Naive B cell (primary cell): ENCODE measurements around the gene SLC22A7. TPM values are rescaled to one million over a fixed set of nuclear protein-coding genes. Genes with fewer than 3 reads are reported as not detected.
A peak's percentile ranks its signal among the peaks of the same experiment; 100 is the strongest.
"Not testable (repeated sequence)": the region's sequence is repeated elsewhere in the genome, so short reads cannot be mapped to it uniquely, and the experiment has no call there.

Source experiments
- ATAC-seq, 2 donors: fragments of 150-1000 bp; cut with Tn5 transposase; 2 replicates each; pipeline ENCODE4 v1.10.0; 2021; ENCODE audit warnings: low read depth in 2 of 2, mild to moderate bottlenecking in 2 of 2, moderate library complexity in 2 of 2
- DNase-seq: peaks from one replicate; pipeline ENCODE4 v3.0.0; 2022
- H3K27ac Mint-ChIP-seq, 6 donors: one replicate each; pipeline ENCODE4 v1.8.0; 2020 to 2022; ENCODE audit warnings: mild to moderate bottlenecking in 6 of 6, mixed read lengths in 6 of 6, moderate library complexity in 5 of 6, inconsistent platforms in 2 of 6
- H3K27me3 Mint-ChIP-seq, 3 donors: one replicate each; pipeline ENCODE4 v1.8.0; 2021 to 2022; ENCODE audit warnings: mixed read lengths in 3 of 3, mild to moderate bottlenecking in 1 of 3
- H3K36me3 Mint-ChIP-seq, 2 donors: one replicate each; pipeline ENCODE4 v1.8.0; 2020 to 2022; ENCODE audit warnings: mixed read lengths in 2 of 2, inconsistent platforms in 1 of 2, mild to moderate bottlenecking in 1 of 2
- H3K4me1 Mint-ChIP-seq, 3 donors: one replicate each; pipeline ENCODE4 v1.8.0; 2020 to 2022; ENCODE audit warnings: mixed read lengths in 3 of 3, inconsistent platforms in 1 of 3, mild to moderate bottlenecking in 1 of 3, moderate library complexity in 1 of 3
- H3K4me3 Mint-ChIP-seq, 8 donors: one replicate each; pipeline ENCODE4 v1.8.0; 2020 to 2022; ENCODE audit warnings: mild to moderate bottlenecking in 8 of 8, mixed read lengths in 8 of 8, moderate library complexity in 8 of 8, inconsistent platforms in 2 of 8
- H3K9me3 Mint-ChIP-seq, 7 donors: one replicate each; pipeline ENCODE4 v1.8.0; 2020 to 2022; ENCODE audit warnings: mixed read lengths in 7 of 7, mild to moderate bottlenecking in 5 of 7, inconsistent platforms in 2 of 7, moderate library complexity in 1 of 7
- polyA plus RNA-seq, 6 donors: library from polyadenylated mRNA; unstranded; fragments of 300-500 nt; fragmentation: Illumina TruSeq; gene quantifications; one replicate each; pipeline ENCODE4 v1.2.3, GENCODE V29; 2021; ENCODE audit warnings: low read depth in 6 of 6

Gene SLC22A7
- polyA plus RNA-seq, 6 donors from 2014 or later, result 0.54 TPM; not detected in 5

DNA sequence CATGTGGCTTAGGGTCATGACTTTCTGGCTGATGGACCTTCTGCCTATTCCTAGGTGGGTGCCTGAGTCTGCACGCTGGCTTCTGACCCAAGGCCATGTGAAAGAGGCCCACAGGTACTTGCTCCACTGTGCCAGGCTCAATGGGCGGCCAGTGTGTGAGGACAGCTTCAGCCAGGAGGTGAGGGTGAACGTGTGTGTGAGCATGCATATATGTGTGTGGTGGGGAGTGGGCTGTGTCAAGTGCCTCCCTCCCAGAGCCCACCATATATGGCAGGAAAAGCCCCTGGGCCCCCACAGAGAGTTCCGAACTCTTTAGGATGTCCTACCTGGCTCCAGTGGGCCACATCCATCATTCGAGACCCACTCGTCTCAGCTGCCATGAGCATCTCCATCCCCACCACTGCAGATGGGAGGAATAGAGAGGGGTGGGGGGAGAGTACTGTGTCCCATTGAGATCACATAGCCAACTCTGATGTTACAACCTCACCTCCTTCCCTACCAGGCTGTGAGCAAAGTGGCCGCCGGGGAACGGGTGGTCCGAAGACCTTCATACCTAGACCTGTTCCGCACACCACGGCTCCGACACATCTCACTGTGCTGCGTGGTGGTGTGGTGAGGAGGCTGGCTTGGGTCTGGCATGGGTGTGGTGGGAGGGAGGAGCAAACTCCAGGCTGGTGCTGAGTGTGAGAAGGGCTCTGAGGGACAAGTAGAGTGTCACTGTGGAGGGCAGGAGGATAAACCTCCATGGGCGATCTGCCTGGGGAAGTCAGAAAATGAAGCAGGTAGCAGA lies 3.2 kb downstream of the SLC22A7 start:
- Mint-ChIP-seq H3K27ac (no peak overlapping the region), H3K36me3 (no peaks in the 10 kb centered on the region)
- no peak for DNase-seq

DNA sequence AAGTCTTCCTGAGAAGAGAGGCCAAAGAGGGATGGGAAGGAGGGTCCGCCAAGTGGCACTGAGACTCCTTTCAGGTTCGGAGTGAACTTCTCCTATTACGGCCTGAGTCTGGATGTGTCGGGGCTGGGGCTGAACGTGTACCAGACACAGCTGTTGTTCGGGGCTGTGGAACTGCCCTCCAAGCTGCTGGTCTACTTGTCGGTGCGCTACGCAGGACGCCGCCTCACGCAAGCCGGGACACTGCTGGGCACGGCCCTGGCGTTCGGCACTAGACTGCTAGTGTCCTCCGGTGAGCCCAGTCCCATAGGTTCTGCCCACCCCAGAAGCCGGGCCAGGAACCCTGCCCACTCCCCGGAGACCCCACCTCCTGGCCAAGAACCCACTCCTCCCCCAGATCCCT lies 4.1 kb downstream of the SLC22A7 start:
- H3K36me3 Mint-ChIP-seq, result no peaks in the 10 kb centered on the region
- H3K27ac Mint-ChIP-seq, result peak overlapping the region in 1 of 6 donors; percentile 61
- H3K4me3 Mint-ChIP-seq, result no peak overlapping the region
- ATAC-seq (no peak), DNase-seq (no peak)
- peaks cover 0 to 7% (median under 1%) of the 10 kb centered on the region in 3 donors for H3K27me3 Mint-ChIP-seq
- peaks cover 9 to 38% (median 20%) of the 10 kb centered on the region in 3 donors for H3K4me1 Mint-ChIP-seq
- no peaks in the 10 kb centered on the region for H3K9me3 Mint-ChIP-seq

More for the DNA sequence above, 3.2 kb downstream of the SLC22A7 start:
- no peak for ATAC-seq
- Mint-ChIP-seq H3K27me3 (peaks cover 7 to 8% (median 8%) of the 10 kb centered on the region in 3 donors), H3K4me1 (peaks cover 7 to 29% (median 12%) of the 10 kb centered on the region in 3 donors), H3K4me3 (no peak overlapping the region), H3K9me3 (no peaks in the 10 kb centered on the region)

DNA sequence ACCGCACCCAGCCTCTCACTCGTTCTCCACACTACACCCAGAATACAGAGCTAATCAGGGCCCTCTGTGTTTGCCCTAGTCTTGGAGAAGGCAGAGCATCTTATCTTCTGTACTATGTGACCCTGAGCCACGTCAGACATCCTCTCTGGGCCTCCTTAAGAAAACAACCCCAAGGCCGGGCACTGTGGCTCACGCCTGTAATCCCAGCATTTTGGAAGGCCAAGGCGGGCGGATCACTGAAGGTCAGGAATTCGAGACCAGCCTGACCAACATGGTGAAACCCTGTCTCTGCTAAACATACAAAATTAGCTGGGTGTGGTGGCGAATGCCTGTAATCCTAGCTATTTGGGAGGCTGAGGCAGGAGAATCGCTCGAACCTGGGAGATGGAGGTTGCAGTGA lies 4.9 kb downstream of the SLC22A7 start:
- H3K4me3 Mint-ChIP-seq, ATAC-seq, H3K27ac Mint-ChIP-seq, H3K9me3 Mint-ChIP-seq, H3K36me3 Mint-ChIP-seq, DNase-seq, H3K27me3 Mint-ChIP-seq: not testable (repeated sequence)
- peaks cover 18 to 47% (median 23%) of the 10 kb centered on the region in 3 donors for H3K4me1 Mint-ChIP-seq

DNA sequence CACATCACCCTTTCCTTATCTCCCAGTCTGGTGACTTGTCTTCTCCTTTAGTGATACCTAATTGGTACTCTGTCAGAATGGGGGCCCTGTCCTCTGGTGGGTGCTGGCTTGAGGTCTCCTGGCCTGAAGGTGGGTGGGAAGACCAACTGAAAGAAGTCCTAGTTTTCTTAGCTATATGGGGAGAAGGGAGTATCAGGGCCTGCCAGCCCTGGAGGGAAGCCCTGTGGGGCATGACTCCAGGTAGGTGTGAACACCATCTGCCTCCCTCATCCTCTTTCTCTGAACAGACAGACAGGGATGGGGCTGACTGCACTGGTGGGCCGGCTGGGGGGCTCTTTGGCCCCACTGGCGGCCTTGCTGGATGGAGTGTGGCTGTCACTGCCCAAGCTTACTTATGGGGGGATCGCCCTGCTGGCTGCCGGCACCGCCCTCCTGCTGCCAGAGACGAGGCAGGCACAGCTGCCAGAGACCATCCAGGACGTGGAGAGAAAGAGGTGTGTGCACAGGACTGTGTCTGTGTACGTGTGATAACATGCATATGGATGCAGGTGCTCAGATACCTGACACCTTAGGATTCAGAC lies 5.8 kb downstream of the SLC22A7 start:
- H3K4me3 Mint-ChIP-seq, result no peak overlapping the region
- no peaks in the 10 kb centered on the region for H3K9me3 Mint-ChIP-seq
- H3K27ac Mint-ChIP-seq, result peak overlapping the region in 2 of 6 donors; percentile 11 to 22
- ATAC-seq (no peak), DNase-seq (no peak)
- peaks cover 0 to 7% (median 0%) of the 10 kb centered on the region in 3 donors for H3K27me3 Mint-ChIP-seq
- H3K36me3 Mint-ChIP-seq, result no peaks in the 10 kb centered on the region
- H3K4me1 Mint-ChIP-seq, result peaks cover 23 to 53% (median 26%) of the 10 kb centered on the region in 3 donors

DNA sequence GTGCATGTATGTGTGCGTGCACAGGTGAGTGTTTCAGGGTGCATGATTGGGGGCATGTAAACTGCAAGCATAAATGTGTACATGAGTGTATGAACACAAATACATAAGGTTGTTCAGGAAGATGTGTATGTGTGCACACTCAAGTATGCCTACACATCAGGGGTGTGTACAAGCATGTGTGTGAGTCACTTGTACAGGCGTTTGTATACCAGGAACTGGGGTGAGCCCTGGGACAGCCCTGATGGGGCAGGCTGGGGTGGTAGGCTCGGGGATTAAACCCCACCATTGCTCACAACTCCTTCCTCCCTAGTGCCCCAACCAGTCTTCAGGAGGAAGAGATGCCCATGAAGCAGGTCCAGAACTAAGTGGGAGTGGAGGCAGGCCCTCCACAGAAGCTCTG lies 6.3 kb downstream of the SLC22A7 start:
- Mint-ChIP-seq H3K27me3 (peaks cover 0 to 7% (median 0%) of the 10 kb centered on the region in 3 donors), H3K4me1 (peaks cover 23 to 56% (median 28%) of the 10 kb centered on the region in 3 donors), H3K4me3 (no peak overlapping the region), H3K27ac (peak overlapping the region in 1 of 6 donors; percentile 11), H3K9me3 (no peaks in the 10 kb centered on the region), H3K36me3 (no peaks in the 10 kb centered on the region)
- DNase-seq, result no peak
- no peak for ATAC-seq

DNA sequence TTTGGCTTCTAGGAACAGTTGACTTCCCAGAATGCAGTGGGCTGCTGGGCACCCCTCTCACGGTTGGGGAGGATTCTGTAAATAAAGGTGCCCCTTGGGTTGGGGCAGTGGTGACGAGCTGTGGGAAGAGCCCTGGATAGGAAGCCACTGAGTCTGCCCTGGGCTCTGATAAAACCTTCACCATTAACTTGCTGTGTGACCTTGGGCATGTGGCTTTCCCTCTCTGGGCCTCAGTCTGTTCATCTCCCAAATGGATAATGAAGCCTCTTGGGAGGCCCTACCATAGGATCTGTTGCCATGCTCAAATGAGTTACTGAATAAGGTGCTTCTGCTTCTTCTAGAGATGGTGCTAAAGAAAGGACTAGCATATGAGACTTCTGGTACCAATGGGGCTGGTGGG lies 6.8 kb downstream of the SLC22A7 start:
- DNase-seq (no peak), ATAC-seq (no peak)
- Mint-ChIP-seq H3K27me3 (peaks cover 0 to 5% (median 0%) of the 10 kb centered on the region in 3 donors), H3K36me3 (no peaks in the 10 kb centered on the region), H3K4me1 (peaks cover 22 to 57% (median 25%) of the 10 kb centered on the region in 3 donors), H3K27ac (no peak overlapping the region), H3K4me3 (no peak overlapping the region), H3K9me3 (no peaks in the 10 kb centered on the region)

DNA sequence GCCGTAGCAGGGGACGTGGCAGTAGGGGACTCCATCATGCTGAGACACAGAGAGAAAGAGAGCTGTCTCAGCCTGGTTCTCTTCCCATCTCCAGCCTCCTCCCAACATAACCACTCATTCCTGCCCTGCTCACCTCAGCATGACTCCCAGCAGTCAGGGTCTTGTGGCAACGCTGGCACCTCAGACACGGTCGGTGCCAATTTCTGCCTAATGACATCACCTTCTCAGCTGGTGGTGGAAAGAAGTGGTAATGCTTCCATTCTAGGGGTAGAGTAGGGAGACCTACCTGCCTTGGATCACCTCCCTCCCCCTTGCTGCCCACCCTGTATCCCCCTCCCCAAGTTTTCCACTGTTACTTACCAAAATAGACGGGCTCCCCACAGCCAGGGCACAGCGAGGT lies 8.0 kb downstream of the SLC22A7 start:
- peak overlapping the region in 1 of 8 donors; percentile 22 for H3K4me3 Mint-ChIP-seq
- H3K9me3 Mint-ChIP-seq, result no peaks in the 10 kb centered on the region
- peaks cover 20 to 60% (median 32%) of the 10 kb centered on the region in 3 donors for H3K4me1 Mint-ChIP-seq
- DNase-seq, result no peak
- no peaks in the 10 kb centered on the region for H3K27me3 Mint-ChIP-seq
- no peak for ATAC-seq
- H3K27ac Mint-ChIP-seq, result peak overlapping the region in 1 of 6 donors; percentile 15
- H3K36me3 Mint-ChIP-seq, result no peaks in the 10 kb centered on the region

DNA sequence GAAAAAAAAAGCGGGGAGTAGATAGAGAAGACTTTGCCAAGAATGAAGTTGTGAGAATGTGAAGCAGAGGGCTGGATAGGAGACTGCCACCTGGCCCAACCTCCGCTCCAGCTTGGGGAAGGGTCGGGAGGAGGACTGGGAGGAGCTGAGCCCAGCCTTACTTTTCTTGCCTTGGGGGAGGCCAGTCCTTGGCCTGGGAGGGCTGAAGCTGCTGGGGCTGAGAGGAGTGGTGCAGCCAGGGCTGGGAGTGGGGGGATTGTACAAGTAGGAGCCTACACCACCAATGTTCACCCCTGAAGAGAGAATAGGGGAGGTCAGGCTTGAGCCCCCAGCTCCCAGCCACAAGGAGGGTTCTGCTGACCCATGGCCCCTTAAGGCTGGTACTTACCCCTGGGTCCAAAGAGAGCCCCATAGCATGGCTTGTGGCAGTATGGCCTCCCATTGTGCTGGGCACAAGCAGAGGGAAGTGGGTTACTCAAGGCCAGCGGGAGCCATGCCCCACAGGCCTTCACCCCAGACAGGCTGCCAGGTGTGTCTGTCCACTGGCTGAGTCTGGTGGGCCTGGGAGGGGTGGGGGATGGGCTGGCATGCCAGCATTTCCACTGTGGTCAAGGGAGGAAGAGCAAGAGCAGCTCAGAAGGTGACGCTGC lies 9.5 kb downstream of the SLC22A7 start:
- DNase-seq, result no peak
- Mint-ChIP-seq H3K4me3 (peak overlapping the region; percentile 63 to 95 (median 76)), H3K27ac (peak overlapping the region in 4 of 6 donors; percentile 79 to 94 (median 81)), H3K4me1 (peaks cover 21 to 68% (median 42%) of the 10 kb centered on the region in 3 donors), H3K27me3 (no peaks in the 10 kb centered on the region), H3K36me3 (no peaks in the 10 kb centered on the region), H3K9me3 (no peaks in the 10 kb centered on the region)
- ATAC-seq, result no peak

DNA sequence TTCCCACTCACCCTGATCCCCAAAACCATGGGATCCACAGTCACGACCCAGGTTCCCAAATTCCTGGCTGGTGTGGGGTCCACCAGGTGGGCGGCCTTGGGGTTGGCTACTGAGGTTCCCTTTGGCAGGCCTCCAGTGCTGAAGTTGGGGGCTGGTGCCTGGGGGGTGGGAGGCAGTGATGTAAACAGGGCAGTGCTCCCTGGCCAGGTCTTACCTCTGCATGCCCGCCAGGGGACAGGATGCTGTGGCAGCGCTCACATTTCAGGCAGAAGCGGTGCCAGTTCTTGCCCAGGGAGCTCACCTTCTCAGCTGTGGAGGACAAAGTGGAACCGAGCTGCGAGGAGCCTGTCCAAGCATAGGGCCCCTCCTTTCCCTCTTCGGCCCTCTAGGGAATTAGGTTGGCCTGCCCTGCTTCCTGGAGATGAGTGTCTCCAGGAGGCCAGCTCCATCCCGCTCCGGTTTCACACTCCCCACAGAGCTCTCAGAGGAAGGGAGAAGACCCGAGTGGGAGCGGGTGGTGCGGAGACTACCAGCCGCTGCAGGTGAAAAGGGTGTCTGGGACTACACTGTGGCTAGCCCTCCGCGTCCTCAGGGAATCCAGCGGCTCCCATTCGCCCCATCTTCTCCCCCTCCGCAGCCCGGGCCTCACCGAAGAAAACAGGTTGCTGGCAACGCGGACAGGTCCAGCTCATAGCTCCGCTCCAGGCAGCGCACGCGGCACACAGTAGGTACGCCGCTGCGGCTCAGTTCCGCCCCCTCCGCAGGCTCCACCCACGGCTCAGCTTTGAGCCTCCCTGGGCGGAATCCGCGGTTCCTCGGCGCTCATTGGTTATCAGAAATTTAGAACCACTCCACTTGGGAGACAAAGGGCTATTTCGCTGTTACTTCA lies 10.3 kb downstream of the SLC22A7 start, which contains the start of gene CRIP3:
Gene CRIP3, minus strand, starts transcription at position 726 of the 889 bp plus-strand sequence. Its CDS starts 34 bp downstream, at position 692.
- Mint-ChIP-seq H3K4me3 (peak within 1 kb of the TSS; percentile 82 to 95 (median 86)), H3K4me1 (peaks cover 28 to 76% (median 49%) of the 10 kb centered on the region in 3 donors), H3K36me3 (peaks cover 0 to 5% of the 10 kb centered on the region in 2 donors), H3K9me3 (peaks cover 0 to 6% (median 0%) of the 10 kb centered on the region in 7 donors), H3K27me3 (no peaks in the 10 kb centered on the region), H3K27ac (peak within 1 kb of the TSS in 5 of 6 donors; percentile 44 to 94 (median 79))
- DNase-seq, result peak; percentile 52
- ATAC-seq, result peak; percentile 83 to 84

DNA sequence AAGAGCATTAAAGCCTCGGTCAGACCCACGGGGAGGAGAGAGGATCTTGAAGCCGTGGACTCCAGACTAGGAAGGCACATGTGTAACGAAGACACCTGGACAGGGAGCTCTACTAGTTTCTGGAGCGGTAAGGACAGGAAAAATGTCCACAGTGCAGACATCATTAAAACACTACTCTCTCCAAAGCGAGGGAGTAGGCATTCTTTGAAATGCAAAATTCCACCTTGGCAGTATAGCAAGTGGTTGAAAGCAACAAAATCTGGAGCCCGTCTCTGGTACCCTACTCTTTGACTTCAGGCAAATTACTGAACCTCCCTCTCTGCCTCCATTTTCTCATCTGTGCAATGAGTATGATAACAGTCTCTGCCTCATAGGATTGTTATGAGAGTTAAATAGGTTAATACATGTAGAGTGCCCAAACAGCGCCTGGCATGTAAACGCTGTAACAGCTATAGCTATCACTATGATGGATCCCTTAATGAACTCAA lies 11.0 kb downstream of the SLC22A7 start:
- no peak for DNase-seq
- peaks cover 34 to 81% (median 56%) of the 10 kb centered on the region in 3 donors for H3K4me1 Mint-ChIP-seq
- H3K27ac Mint-ChIP-seq, result peak overlapping the region in 3 of 6 donors; percentile 61 to 89 (median 87)
- peaks cover 0 to 6% (median 0%) of the 10 kb centered on the region in 7 donors for H3K9me3 Mint-ChIP-seq
- H3K36me3 Mint-ChIP-seq, result peaks cover 0 to 6% of the 10 kb centered on the region in 2 donors
- ATAC-seq, result no peak
- no peaks in the 10 kb centered on the region for H3K27me3 Mint-ChIP-seq
- H3K4me3 Mint-ChIP-seq, result peak overlapping the region; percentile 82 to 95 (median 86)

DNA sequence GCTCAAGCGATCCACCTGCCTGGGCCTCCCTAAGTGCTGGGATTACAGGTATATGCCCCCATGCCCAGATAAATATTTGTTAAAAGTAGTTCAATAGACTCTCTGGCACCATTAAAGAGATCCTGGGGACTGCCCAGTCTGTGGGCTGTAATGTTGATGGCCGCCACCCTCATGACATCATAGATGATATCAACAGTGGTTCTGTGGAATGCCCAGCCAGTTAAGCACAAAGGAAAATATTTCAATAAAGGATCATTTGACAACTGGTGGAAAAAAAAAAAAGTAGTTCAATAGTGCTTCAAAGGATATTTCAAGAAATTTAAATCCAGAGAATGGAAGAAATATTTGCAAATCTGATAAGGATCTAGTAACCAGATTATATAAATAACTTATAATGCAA lies 12.1 kb downstream of the SLC22A7 start:
- peak overlapping the region in 2 of 8 donors; percentile 16 to 55 for H3K4me3 Mint-ChIP-seq
- H3K27ac Mint-ChIP-seq, result peak overlapping the region in 1 of 6 donors; percentile 24

DNA sequence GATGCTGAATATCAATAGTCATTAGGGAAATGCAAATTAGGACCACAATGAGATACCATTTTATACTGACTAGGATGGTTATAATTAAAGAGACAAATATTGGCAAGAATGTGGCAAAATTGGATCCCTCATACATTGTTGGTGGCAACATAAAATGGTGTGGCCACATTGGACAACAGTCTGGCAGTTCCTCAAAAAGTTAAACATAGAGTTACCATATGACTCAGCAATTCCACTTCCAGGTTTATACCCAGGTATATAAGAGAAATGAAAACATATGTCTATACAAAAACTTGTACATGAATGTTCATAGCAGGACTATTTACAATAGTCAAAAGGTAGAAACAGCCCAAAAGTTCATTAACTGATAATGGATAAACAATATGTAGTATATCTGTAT lies 12.6 kb downstream of the SLC22A7 start:
- Mint-ChIP-seq H3K36me3 (peaks cover 0 to 12% of the 10 kb centered on the region in 2 donors), H3K9me3 (peaks cover 0 to 6% (median 0%) of the 10 kb centered on the region in 7 donors), H3K27me3 (no peaks in the 10 kb centered on the region), H3K27ac (peak overlapping the region in 3 of 6 donors; percentile 40 to 86 (median 57)), H3K4me1 (peaks cover 42 to 90% (median 70%) of the 10 kb centered on the region in 3 donors), H3K4me3 (peak overlapping the region in 3 of 8 donors; percentile 16 to 44 (median 42))
- no peak for ATAC-seq
- DNase-seq, result no peak

More for the DNA sequence above, 12.1 kb downstream of the SLC22A7 start:
- Mint-ChIP-seq H3K27me3 (no peaks in the 10 kb centered on the region), H3K36me3 (peaks cover 0 to 12% of the 10 kb centered on the region in 2 donors), H3K4me1 (peaks cover 38 to 89% (median 65%) of the 10 kb centered on the region in 3 donors), H3K9me3 (peaks cover 0 to 6% (median 0%) of the 10 kb centered on the region in 7 donors)
- no peak for ATAC-seq
- no peak for DNase-seq
